Dedifferentiated amniotic fluid mesenchymal stem cell (primary cell): Measurements from ENCODE around the gene ZNF91.
"Not testable (repeated sequence)": the region's sequence is repeated elsewhere in the genome, so short reads cannot be mapped to it uniquely, and the experiment has no call there.

Experiments used
- DNase-seq: peaks from one replicate; pipeline ENCODE4 v3.0.0-alpha.2; 2016; ENCODE audit errors: extremely low spot score

ZNF91 gene

DNA sequence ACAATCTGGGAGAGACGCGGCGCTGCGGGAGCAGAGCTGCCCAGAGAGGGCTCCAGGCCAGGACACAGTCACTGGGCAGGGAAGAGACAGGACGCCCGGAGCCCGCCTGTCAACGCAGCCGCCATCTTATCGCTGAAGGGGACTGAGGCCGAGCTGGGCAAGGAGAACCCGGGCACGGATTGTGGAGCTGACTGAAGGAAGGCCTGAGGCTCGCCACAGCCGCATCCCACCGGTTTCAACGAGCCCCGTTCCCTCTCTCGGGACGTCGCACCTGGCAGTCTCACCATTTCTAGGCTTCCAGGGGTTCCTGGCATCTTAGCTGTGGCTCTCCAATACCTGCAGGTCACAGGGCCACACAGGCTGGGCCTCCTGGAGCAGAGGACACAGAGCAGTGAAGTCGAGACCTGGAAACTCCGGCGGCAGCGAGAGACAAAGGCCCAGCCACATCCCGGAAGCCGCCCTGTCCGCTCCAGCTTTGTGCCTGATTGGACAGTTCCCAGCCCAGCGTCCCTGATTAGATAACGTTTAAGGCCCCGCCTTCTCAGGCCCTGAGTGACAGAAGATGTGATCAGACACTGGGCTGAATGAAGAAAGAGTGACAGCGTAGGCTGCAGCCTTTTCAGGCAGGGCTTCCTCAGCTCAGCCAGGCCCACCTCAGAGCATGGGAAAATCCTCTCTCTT lies at the start of gene ZNF91:
TSS of gene ZNF91 (minus strand) at position 431 of the 681 bp plus-strand sequence. CDS start at position 314, 117 bp downstream.
- DNase-seq, result peak; percentile 93

DNA sequence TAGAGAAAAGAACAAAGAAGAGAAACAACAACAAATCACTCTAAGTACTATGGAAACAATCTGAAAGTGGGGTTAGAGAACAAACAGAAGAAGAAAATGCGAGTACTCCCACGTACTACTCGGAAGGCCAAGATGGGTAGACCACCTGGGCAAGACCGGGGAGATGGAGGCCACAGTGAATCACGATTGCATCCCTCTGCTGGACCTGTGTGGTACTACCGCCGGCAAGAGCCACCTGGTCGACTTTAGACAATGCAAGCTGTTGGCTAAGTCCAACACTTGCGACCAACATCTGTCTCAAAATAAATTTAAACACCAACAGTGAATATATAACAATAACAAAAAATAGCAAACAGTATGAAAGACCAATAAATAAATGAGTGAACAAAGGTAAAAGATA lies 45.5 kb upstream of the ZNF91 start:
- no peak for DNase-seq

- no peak for DNase-seq
These were observed 44.9 kb upstream of the ZNF91 start for GRCh38 chr19:23440207-23440606.

- no peak for DNase-seq
These were observed 44.4 kb upstream of the ZNF91 start for GRCh38 chr19:23439623-23440022.

DNA sequence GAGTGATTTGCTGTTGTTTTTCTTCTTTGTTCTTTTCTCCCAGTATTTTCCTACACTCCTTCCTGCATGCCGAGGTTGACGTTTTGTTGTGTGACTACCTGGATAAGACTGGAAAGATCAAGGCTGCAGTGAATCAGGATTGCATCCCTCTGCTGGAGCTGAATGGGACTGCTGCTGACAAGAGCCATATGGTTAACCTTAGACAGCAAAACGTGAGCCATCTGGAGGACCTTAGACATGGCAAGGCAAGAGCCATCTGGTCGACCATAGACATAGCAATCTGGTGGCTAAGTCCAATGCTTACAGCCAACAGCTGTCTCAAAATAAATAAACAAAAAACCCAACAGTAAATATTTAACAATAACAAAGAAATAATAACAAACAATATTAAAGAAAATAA lies 42.6 kb upstream of the ZNF91 start:
- no peak for DNase-seq

DNA sequence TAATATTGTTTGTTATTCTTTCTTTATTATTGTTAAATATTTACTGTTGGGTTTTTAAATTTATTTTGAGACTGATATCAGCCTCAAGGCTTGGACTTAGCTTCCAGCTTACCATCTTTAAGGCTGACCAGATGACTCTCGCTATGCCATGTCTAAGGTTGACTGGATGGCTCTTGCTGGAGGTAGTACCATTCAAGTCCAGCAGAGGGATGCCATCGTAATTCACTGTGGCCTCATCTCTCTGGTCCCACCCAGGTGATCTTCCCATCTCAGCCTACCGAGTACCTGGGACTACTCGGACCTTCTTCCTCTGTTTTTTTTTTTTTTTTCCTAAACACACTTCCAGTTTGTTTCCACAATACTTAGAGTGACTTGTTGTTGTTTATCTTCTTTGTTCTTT lies 41.7 kb upstream of the ZNF91 start:
- no peak for DNase-seq

DNA sequence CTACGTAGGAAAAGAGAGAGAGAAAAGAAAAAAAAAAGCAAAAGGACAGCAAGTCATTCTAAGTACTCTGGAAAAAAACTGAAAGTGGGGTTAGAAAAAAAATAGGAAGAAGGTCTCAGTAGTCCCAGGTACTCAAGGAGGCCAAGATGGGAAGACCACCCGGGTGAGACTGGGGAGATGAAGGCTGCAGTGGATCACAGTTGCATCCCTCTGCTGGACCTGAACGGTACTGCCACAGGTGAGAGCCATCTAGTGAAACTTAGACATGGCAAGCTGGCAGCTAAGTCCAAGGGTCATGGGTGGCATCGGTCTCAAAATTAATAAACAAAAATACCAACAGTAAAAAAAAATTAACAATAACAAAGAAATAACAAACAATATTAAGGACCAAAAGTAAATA lies 41.0 kb upstream of the ZNF91 start:
- no peak for DNase-seq

- no peak for DNase-seq
These were observed 25.6 kb upstream of the ZNF91 start for GRCh38 chr19:23420824-23421223.

DNA sequence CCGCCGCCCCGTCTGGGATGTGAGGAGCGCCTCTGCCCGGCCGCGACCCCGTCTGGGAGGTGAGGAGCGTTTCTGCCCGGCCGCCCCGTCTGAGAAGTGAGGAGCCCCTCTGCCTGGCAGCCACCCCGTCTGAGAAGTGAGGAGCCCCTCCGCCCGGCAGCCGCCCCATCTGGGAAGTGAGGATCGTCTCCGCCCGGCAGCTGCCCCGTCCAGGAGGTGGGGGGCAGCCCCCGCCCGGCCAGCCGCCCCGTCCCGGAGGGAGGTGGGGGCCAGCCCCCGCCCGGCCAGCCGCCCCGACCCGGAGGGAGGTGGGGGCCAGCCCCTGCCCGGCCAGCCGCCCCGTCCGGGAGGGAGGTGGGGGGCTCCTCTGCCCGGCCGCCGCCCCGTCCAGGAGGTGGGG lies 24.0 kb upstream of the ZNF91 start:
- DNase-seq, result not testable (repeated sequence)

DNA sequence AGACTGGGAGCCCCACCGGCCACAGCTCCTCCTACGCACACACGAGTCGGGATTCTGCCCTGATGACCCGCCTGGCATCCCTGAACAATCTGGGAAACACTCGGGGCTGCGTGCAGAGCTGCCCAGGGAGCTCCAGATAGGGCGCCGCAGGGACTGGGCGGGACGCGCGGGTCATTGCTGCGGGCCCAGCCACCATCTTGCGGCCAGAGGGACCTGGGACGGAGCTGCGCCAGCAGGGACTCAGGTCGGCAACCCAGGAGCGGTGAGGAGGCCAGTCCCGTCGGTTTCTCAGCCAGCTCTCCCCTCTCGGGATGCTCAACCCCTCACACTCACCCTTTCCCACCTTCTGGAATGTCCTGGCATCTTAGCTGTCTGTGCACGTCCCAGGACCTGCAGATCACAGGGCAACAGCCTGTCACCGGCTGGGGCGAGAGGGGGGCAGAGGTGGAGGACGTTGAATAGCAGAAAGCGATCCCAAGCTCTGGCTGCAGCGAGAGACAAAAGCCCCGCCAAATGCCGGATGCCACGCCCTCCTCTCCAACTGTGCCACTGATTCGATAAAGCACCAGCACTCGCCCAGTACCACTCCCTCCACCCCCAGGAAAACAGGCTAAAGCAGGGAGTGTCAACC lies 20.4 kb upstream of the ZNF91 start:
- DNase-seq, result no peak

GRCh38 chr19:23415034-23415433 lies 19.8 kb upstream of the ZNF91 start:
- no peak for DNase-seq

DNA sequence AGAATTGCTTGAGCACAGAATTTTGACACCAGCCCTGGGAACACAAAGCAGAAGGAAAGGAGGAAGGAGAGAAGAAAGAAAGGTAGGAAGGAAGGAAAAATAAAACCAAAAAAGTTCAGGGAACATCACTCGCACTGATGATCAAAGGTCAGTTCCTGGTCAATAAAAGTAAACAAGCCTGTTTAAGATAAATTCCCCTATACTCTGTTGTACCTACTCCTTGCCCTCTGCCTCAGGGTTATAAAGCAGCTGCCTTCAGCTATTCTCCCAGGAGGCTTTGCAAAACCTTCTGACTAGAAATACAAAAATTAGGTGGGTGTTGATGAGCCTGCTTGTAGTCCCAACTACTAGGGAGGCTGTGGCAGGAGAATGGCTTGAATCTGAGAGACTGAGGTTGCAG lies 14.9 kb upstream of the ZNF91 start:
- DNase-seq, result no peak

DNA sequence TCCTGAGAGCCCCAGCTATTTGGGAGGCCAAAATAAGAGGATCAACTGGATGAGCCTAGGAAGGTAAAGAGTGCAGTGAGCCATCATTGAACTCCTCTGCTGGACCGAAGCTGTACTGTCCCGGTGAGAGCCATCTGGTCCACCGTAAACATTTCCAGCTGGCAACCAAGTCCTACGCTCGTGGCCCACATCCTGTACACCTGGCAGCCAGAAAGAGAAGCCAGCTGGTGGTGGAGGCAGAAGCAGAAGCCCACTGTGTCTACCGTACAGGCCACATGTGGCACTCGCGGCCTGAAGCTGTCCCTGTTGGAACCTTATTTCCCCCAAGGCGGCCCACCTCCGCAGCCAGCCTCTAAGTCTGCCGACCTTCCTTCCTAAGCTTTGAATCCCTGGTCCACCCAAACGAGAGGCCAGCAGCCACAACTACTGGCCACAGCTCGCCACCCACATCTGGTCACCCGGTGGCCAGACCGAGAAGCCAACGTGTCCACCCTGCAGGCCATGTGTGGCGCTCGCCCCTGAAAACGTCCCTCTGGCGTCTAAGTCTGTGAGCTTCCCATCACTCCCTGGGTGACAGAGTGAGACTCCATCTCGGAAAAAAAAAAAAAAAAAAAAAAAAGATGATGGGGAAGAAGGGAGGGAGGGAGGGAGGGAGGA lies 14.2 kb upstream of the ZNF91 start:
- no peak for DNase-seq

GRCh38 chr19:23407616-23408133 lies 12.4 kb upstream of the ZNF91 start:
- DNase-seq, result no peak

- DNase-seq, result no peak
These were observed 11.4 kb upstream of the ZNF91 start for GRCh38 chr19:23406721-23407120.

DNA sequence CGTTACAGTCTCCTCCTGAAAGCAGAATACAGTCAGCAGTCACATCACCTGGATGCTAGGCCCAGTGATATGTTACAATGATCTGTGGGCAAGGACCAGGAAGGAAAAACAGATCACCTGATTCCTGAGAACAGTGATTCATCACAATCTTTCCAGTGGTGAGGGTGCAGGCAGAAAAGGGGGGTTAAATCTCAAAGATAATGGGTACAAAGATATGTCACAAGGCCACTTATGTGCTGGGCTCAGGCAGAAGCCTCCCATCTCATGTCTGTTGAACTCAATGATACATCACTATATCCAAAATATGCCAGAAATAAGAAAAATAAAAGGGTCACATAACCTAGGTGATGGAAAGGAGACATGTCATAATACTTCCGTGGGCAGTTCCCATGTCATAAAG lies 10.8 kb upstream of the ZNF91 start:
- DNase-seq, result no peak

DNA sequence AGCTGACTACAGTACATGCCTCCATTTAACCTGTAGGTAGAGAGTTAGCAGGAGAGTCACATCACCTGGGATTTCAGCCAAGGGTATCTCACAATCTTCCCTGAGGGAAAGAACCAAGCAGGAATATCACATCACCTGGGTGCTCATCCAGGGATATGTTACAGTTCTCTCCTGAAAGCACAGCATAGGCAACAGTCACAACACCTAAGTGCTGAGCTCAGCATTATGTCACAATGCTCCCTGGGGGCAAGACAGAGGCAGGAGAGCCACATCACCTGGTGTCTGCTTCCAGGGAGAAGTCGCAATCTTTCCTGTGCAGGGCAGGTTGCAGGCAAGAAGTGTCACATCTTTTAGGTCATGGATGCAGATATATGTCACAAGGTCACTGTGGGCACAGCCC lies 9.4 kb upstream of the ZNF91 start:
- DNase-seq, result no peak

GRCh38 chr19:23403581-23404324 lies 8.5 kb upstream of the ZNF91 start:
- DNase-seq, result no peak

DNA sequence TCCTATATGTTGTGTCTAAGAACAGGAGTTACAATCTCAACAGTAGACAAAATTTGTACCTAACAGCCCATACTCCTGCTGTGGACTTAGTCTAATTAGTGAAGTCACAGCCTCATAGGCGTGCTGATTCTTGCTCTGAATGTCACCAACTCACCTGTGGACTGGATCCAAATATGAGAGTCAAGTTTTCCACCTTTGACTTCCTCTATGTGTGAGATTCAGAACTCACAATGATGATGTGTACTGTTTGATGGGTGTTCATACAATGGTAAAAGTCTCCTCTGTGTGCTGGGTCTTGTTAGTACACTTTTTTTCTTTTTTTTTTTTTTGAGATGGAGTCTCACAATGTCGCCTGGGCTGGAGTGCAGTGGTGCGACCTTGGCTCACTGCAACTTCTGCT lies 7.8 kb upstream of the ZNF91 start:
- DNase-seq, result no peak

DNA sequence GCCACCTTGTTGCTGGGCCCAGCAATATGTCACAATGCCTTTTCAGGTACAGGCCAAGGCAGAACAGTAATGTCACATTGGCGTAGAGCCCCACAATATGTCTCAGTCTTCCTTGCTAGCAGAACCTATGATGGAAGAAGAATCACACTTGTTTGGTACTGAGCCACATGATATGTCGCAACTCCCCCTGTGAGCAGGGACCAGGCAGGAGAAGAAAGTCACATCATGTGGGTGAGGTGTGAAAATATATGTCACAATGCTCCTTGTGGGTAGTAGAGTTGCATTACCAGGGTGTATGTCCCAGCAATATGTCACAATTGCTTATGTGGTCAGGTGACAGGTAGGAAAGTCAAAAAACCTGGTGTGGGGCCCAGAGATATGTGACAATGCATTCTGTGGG lies 7.1 kb upstream of the ZNF91 start:
- no peak for DNase-seq

GRCh38 chr19:23401086-23401610 lies 5.9 kb upstream of the ZNF91 start:
- no peak for DNase-seq

DNA sequence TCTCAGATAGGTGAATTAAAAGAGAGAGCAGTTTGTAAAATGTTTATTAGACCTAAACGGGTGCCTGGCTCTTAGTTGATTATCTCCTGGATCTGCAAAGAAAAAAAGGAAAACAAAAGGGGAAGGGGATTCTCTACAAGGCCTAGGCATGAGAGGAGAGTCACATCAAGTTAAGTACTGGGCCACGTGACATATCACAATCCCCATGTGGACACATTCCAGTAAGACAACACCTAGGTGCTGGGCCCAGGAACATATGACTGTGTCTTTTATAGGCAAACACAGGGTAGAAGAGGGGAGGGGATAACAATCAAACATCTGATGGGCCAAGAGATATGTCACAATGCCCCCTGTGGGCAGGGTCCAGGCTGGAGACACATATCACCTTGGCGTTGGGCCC lies 4.2 kb upstream of the ZNF91 start:
- no peak for DNase-seq
